GM18502 (cell line): ENCODE data around the gene TUBGCP6.

Experiments used
- ATAC-seq: cut with Tn5 transposase; IDR thresholded peaks from one replicate; pipeline ENCODE4 v1.9.1; 2021; ENCODE audit warnings: mild to moderate bottlenecking; ENCODE audit not compliant: unreplicated experiment, poor library complexity

Gene TUBGCP6

DNA sequence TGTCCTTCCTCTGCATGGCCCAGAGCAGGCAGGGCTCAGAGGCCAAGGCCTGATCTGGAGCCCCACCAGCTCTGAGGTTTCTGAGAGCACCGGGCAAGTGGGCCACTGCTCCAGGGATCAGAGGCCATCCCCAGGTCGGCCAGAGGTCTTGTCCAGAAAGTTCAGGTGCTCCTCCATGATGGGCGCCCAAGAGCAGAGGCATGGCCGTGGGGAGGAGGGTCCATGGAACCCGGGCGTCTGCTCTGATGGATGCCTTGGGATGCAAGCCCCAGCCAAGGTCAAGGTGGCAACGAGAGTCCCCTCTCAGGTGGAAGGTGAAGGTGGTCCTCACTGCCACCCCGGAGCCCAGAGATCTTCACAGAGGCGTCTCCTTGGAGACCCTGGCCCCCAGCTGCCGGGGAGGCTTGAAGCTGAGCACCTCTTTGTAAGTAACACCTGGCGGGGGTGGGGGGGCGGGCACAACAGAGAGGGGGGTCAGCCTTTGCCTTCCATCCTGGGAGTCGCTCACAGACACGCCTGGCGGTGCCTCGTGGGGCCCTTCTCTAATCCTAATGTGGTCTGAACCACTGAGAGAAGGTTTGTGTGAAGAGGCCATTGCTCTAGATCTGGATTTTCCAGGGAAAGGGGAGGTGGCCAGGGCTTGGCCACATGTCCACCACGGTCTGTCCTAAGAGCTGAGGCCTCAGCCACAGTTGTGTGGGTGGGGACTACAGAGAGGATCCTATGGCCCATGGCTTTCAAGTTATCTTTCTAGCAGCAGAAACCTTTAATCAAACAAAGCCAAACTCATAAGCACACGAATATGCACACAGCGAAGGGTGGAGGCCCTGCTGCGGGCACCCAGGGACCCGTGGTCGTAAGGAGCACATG, 8.5 kb upstream of the TUBGCP6 start:
- ATAC-seq: no peak

- no peak for ATAC-seq
These were observed 7.5 kb upstream of the TUBGCP6 start for GRCh38 chr22:50252082-50253045.

DNA sequence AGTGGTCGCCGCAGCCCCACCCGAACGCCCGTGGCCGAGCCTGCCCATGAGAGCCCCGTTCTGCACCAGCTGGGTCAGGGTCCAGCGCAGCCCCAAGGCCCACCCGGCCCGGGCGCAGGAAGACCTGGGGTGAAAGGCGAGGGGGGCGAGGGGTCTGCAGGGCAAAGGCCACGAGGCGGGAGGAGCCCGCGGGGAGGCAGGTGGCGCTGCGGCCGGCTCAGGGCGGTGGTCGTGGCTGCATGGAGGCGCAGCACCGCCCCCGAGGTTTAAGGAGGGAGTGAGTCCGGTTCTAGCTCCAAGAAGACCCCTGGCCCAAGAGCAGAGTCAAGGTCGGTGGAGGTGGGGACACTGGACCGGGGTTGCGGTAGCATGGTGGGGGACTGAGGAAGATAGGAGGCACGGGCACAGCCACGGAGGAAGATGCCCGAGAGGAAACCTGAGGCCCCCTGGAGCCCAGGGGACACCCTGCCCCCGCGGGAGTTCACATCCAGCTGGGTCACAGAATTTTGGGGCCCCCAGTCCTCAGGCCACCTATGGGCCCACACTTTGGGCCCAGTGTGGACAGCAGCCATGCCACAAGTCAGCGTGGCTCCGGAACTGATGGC, 6.8 kb upstream of the TUBGCP6 start:
- ATAC-seq: peak; percentile 10

DNA sequence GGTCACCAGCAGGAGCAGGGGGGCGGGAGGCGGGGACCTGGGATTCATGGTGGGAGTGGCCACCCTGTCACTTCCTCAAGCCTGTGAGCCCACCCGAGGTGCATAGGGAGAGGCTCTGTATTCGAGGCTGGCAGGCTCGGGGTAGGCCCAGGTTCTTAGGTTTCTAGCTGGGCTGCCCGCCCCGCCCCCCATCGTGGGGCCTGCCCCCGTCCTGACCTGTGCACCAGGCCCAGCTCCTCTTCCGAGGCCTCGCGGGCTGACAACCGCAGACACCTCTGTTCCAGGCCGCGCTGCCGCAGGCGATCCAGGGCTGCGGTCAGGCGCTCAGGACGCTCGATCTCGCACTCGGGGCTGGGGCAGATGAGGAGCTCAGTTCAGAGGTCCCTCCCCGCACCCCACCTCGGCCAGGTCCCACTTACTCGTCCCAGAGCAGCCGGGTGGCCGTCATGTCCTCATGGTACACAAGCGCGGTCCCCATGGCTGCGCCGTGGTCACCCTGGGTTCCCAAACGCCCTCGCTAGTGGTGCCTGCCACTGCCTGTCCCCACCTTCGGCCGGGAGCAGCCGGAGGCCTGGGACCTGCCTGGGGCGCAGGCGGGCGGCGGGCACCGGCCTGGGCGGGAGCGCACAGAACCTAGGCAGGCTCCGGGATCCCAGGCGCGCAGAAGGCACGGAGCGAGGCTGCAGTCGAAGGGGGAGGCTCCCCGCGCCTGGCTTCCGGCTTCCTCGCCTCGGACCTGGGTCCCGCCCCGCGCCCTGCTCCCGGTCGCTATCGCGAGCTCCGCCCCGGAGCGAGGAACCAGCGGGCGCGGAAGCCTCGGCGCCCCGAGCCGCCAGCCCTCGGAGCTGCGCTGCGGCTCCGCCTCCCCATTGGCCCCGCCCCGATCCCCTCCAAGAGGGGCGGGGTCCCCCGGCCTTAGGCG, 6.0 kb upstream of the TUBGCP6 start, which contains the start of gene HDAC10:
Gene HDAC10, minus strand, starts transcription at position 711 of the 922 bp plus-strand sequence. Its CDS starts 233 bp downstream, at position 478.
- ATAC-seq: peak; percentile 57

- ATAC-seq: no peak
These were observed 5.4 kb upstream of the TUBGCP6 start for GRCh38 chr22:50250249-50250554.

DNA sequence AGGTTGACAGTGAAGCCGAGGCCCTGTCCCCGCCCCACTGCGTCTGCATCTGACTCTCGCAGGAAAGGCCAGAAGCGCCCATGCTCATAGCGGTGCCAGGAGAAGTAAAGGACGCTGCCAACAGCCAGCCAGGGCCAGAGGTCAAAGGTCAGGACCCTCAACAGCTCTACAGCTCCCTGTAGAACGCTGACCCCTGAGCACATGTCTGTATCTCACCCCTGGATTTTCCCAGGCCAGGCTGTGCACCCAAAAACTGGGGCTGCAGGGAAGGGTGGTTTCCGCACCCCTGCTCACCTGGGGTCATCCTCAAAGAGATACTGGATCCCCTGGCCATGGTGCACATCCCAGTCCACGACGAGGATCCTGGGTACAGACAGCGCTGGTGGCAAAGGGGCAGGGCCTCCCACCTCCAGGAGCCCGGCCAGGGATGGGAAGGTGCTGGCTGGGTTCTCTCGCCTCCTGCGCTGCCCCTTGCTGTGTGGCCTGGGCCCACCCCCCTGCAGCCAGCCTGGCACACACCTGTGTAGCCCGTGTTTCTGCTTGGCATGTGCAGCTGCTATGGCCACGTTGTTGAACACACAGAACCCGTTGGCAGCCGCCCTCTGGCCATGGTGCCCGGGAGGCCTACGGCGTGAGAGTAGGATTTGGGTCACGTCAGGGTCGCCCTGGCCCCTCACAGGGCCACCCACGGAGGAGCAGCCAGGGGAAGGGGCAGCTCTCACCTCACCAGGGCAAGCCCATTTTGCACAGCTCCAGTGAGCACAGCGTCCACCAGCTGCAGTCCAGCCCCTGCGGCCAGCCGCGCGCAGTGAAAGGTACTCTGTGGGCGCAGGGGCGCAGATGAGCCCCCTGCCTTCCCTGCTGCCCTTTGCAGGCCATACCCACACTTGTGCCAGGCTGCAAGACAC, 4.8 kb upstream of the TUBGCP6 start:
- no peak for ATAC-seq

GRCh38 chr22:50248196-50249081, 3.6 kb upstream of the TUBGCP6 start:
- no peak for ATAC-seq

DNA sequence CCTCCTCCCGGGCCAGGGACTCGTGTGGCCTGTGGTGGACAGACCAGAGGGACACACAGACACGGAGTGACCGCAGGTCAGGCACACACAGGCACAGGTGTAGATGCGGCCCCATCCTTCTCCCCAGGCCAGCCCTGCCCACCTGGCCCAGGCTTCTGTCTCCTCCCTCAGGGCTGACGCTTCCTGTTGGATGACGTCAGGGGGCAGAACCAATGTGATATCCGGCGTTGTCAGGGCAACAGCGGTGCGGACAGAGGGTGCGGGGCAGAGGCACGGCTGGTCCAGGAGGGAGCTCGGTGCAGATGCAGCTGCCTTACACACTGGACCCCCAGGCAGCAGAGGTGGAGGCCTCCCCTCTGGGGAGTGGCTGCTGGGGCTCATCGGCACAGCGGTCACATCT, 2.9 kb upstream of the TUBGCP6 start:
- no peak for ATAC-seq

- ATAC-seq: no peak
These were observed 1.7 kb upstream of the TUBGCP6 start for GRCh38 chr22:50246242-50247175.

DNA sequence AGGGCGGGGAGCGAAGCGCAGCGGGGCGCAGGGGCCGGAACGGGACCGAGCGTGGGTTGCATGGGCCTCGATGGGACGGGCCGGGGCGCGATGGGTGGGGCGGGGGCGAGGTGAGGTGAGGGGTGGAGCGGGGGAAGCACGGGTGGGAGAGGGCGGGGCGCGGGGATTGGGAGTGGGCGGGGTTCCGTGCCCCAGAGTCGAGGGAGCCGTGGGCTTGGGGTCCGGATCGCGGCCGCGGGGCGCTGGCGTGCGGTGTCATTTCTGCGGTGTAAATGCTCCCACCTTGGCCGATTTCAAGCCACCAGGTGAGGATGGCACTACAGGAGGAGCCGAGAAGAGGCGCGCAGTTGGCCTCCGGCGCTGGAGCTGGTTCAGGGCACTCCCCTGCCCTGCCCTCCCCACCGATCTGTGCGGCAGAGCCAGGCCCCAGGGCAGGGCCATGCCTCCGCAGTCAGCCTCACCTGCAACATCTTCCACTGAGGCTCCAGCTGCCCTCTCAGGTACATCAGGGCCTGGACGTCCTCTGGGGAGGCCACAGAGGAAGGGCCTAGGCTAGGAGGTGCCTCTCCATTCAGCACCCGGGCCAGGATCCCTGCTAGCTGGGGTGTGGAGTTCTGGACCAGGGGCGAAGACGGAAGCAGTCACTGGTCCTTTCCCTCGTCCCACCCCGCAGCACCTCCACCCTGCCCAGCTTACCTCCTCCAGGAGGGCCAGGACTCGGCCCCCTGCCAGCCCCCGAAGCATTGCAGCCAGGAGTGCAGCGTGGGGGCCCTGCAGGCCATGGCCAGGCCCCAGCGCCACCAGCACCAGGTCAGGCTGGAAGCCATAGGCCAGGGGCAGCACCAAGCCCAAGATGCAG, 620 bp upstream of the TUBGCP6 start:
- ATAC-seq: no peak

- no peak for ATAC-seq
These were observed 971 bp downstream of the TUBGCP6 start for GRCh38 chr22:50243685-50244419.

DNA sequence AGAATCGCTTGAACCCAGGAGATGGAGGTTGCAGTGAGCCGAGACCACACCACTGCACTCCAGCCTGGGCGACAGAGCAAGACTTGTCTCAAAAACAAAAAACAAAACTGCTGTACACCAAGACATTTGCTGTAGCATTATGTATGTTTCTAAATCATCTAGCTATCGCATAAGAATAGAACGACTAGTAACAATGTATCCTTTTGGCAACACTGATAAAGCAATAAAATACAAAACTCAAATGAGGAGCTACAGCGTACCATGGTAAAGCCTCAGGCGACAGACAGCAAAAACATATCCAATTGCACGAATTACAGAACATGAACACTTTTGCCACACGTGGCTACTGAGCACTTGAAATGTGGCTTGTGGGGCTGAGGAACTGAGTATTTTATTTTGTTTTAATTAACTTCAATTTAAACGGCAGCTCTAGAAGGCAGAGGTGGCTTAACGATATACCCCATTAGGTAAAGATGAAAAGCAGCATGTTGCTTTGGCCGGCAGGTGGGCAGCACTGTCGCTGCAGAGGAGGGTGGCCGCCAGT, 2.3 kb downstream of the TUBGCP6 start:
- no peak for ATAC-seq

DNA sequence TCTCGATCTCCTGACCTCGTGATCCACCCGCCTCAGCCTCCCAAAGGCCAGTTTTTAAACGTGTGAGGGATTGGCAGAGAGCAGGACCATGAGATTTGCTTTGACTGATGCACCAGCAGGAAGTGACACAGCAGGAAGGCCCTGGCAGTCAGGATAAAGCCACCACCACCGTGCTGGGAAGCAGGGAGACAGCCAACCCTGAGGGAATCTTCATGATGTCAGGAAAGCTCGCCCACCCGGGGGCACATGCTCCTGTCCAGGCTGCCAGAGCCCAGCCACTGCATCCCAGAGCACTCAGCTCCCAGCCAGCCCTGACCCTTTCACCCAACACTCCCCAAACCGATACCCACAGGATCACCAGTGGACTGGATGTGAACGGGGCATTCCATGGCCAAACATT, 6.1 kb downstream of the TUBGCP6 start:
- no peak for ATAC-seq

- no peak for ATAC-seq
These were observed 8.0 kb downstream of the TUBGCP6 start for GRCh38 chr22:50236731-50237409.
